HepG2 (cell line): ENCODE results near the gene BCL2L2. TPM values are rescaled to one million over a fixed set of nuclear protein-coding genes. Genes with fewer than 3 reads are reported as not detected.

ENCODE experiments used
- AGO1 ChIP-seq: fragments of 200-400 bp; formaldehyde crosslinking; IDR thresholded peaks from 2 replicates; pipeline ENCODE4 v1.6.1; 2017; ENCODE audit warnings: mild to moderate bottlenecking, low read depth, low read length, moderate library complexity; ENCODE audit not compliant: poor library complexity, severe bottlenecking
- ARHGAP35 ChIP-seq: sonication (generic); formaldehyde crosslinking; IDR thresholded peaks from 2 replicates; pipeline ENCODE4 v1.9.0; 2022; ENCODE audit warnings: mild to moderate bottlenecking, inconsistent platforms, moderate library complexity, missing genetic modification reagents, borderline replicate concordance
- BHLHE40 ChIP-seq: IDR thresholded peaks from 2 replicates; pipeline ENCODE4 v1.6.1; 2011; ENCODE audit warnings: low read length, improper control_type of control experiment
- CHCHD3 ChIP-seq: sonication (generic); formaldehyde crosslinking; IDR thresholded peaks from 2 replicates; pipeline ENCODE4 v1.8.0; 2022; ENCODE audit warnings: mild to moderate bottlenecking, missing genetic modification reagents, moderate library complexity
- CREB1 ChIP-seq, 2 experiments: fragments of 450-650 bp in 1 of 2; IDR thresholded peaks; 2 replicates each; pipeline ENCODE4 v1.6.1; 2016 to 2017; ENCODE audit warnings: control low read depth in 1 of 2, mild to moderate bottlenecking in 1 of 2, missing compliant biosample characterization in 1 of 2, missing genetic modification characterization in 1 of 2
- FOXK1 ChIP-seq: sonication (generic); formaldehyde crosslinking; IDR thresholded peaks from 2 replicates; pipeline ENCODE4 v1.4.0; 2020; ENCODE audit warnings: low read depth, missing genetic modification reagents, borderline replicate concordance
- GRHL1 ChIP-seq: sonication (generic); formaldehyde crosslinking; conservative IDR thresholded peaks from 2 replicates; pipeline ENCODE4 v1.8.0; 2022; ENCODE audit warnings: missing genetic modification reagents
- HOMEZ ChIP-seq: IDR thresholded peaks from 2 replicates; pipeline ENCODE4 v1.6.1; 2016; ENCODE audit warnings: low read depth
- IRF9 ChIP-seq: sonication (generic); formaldehyde crosslinking; IDR thresholded peaks from 2 replicates; pipeline ENCODE4 v1.8.0; 2022; ENCODE audit warnings: missing genetic modification reagents, mild to moderate bottlenecking, borderline replicate concordance
- JARID2 ChIP-seq: sonication (generic); formaldehyde crosslinking; IDR thresholded peaks from 2 replicates; pipeline ENCODE4 v1.8.1; 2023; ENCODE audit warnings: missing genetic modification reagents, inconsistent platforms; ENCODE audit not compliant: insufficient replicate concordance
- KDM5B ChIP-seq: sonication (generic); formaldehyde crosslinking; IDR thresholded peaks from 2 replicates; pipeline ENCODE4 v1.4.0; 2020; ENCODE audit warnings: missing genetic modification reagents, mild to moderate bottlenecking, borderline replicate concordance
- MAZ ChIP-seq, 2 experiments: sonication (generic) in 1 of 2; formaldehyde crosslinking in 1 of 2; IDR thresholded peaks; 2 replicates each; pipeline versions ENCODE4 v1.5.0 to v1.6.1; 2012 to 2020; ENCODE audit warnings: low read depth in 2 of 2, mild to moderate bottlenecking in 2 of 2, borderline replicate concordance in 1 of 2, improper control_type of control experiment in 1 of 2, low read length in 1 of 2, missing genetic modification reagents in 1 of 2, moderate library complexity in 1 of 2
- RFX1 ChIP-seq: fragments of 450-650 bp; IDR thresholded peaks from 2 replicates; pipeline ENCODE4 v1.6.1; 2017
- SIX4 ChIP-seq: sonication (generic); formaldehyde crosslinking; IDR thresholded peaks from 2 replicates; pipeline ENCODE4 v1.4.0; 2020; ENCODE audit warnings: missing genetic modification reagents
- SMAD1 ChIP-seq: sonication (generic); formaldehyde crosslinking; IDR thresholded peaks from 2 replicates; pipeline ENCODE4 v1.4.0; 2020; ENCODE audit warnings: missing genetic modification reagents, low read depth, mild to moderate bottlenecking, borderline replicate concordance
- SP140L ChIP-seq: sonication (generic); formaldehyde crosslinking; IDR thresholded peaks from 2 replicates; pipeline ENCODE4 v1.4.0; 2020; ENCODE audit warnings: missing genetic modification reagents, borderline replicate concordance
- STAT5B ChIP-seq: sonication (generic); formaldehyde crosslinking; IDR thresholded peaks from 2 replicates; pipeline ENCODE4 v1.4.0; 2020; ENCODE audit warnings: missing genetic modification reagents
- ZFP62 ChIP-seq: sonication (generic); formaldehyde crosslinking; IDR thresholded peaks from 2 replicates; pipeline ENCODE4 v1.4.0; 2020; ENCODE audit warnings: missing genetic modification reagents
- ZNF484 ChIP-seq: sonication (generic); formaldehyde crosslinking; IDR thresholded peaks from 2 replicates; pipeline ENCODE4 v1.5.1; 2020; ENCODE audit warnings: mild to moderate bottlenecking, low read depth, missing genetic modification reagents, borderline replicate concordance
- ZNF574 ChIP-seq: sonication (generic); formaldehyde crosslinking; IDR thresholded peaks from 2 replicates; pipeline ENCODE4 v1.4.0; 2020; ENCODE audit warnings: missing genetic modification reagents
- polyA plus RNA-seq, 8 experiments: library from polyadenylated mRNA; depleted of rRNA in 3 of 8; stranded (reverse) in 7 of 8; unstranded in 1 of 8; fragments of >200 nt; fragmentation: Illumina TruSeq in 4 of 8; extraction: Trizol in 4 of 8; gene quantifications; 2 replicates each; pipeline versions ENCODE4 v1.2.1 to v1.2.3, GENCODE V29; 2011 to 2016; ENCODE audit warnings: low read depth in 4 of 8, missing spikeins in 1 of 8, mixed read lengths in 1 of 8; ENCODE audit not compliant: insufficient read depth in 1 of 8
- total RNA-seq, 5 experiments: library from RNA; depleted of rRNA; stranded (reverse); fragments of >200 nt; fragmentation: Illumina TruSeq; extraction: Trizol; gene quantifications; 2 replicates each; pipeline ENCODE4 v1.2.3, GENCODE V29; 2016; ENCODE audit warnings: low read depth in 1 of 5

BCL2L2 gene
- total and polyA plus RNA-seq, 2 of the 13 experiments (the other 11 are each of a cell fraction or from before 2014, with no cell fraction given), result 28.1 to 49.8 TPM

GRCh38 chr14:23294734-23295561 lies 11.7 kb upstream of the BCL2L2 start (continued):
- TF ChIP-seq SIX4, result no peak
- peak; percentile 29 for TF ChIP-seq JARID2 (CRISPR knock-in tag)
- peak; percentile 50; the same call in 1 of the 2 replicates for TF ChIP-seq IRF9 (CRISPR knock-in tag)
- no peak for TF ChIP-seq ZFP62 (CRISPR knock-in tag)
- peak; percentile 57; the same call in 1 of the 2 replicates for TF ChIP-seq KDM5B (CRISPR knock-in tag)
- TF ChIP-seq ZNF574 (CRISPR knock-in tag), result peak; percentile 58; the same call in 1 of the 2 replicates
- TF ChIP-seq ZNF484 (CRISPR knock-in tag), result no peak
- 0 out of 2 replicates have a peak, but pooled peaks have one; percentile 69 for TF ChIP-seq ARHGAP35 (CRISPR knock-in tag)
- 0 out of 2 replicates have a peak, but pooled peaks have one; percentile 20 for TF ChIP-seq MAZ (IDR thresholded peaks at IDR 0.05; ENCODE audit: borderline replicate concordance, low read depth, low read length)
- no peak for TF ChIP-seq MAZ (CRISPR knock-in tag; IDR thresholded peaks at IDR 0.05; ENCODE audit: low read depth)
- peak; percentile 46; the same call in 1 of the 2 replicates for TF ChIP-seq SP140L (CRISPR knock-in tag)
- TF ChIP-seq SMAD1, result no peak
- peak; percentile 14; the same call in 1 of the 2 replicates for TF ChIP-seq FOXK1 (CRISPR knock-in tag)
- no peak for TF ChIP-seq AGO1
- no peak for TF ChIP-seq BHLHE40
- TF ChIP-seq CREB1 (IDR thresholded peaks at IDR 0.05), result peak; percentile 75
- TF ChIP-seq CREB1 (CRISPR knock-in tag; IDR thresholded peaks at IDR 0.05), result no peak
- TF ChIP-seq RFX1, result no peak
- TF ChIP-seq HOMEZ, result 0 out of 2 replicates have a peak, but pooled peaks have one; percentile 22
- TF ChIP-seq CHCHD3 (CRISPR knock-in tag), result no peak
- TF ChIP-seq STAT5B (CRISPR knock-in tag), result no peak
- no peak for TF ChIP-seq GRHL1 (CRISPR knock-in tag)
